Hematopoietic multipotent progenitor cell treated with erythropoietin and hydrocortisone succinate and interleukin-3 and kit ligand, for 6 days (in vitro differentiated cells): ENCODE measurements around the gene HAP1.
"Not testable (repeated sequence)": the region's sequence is repeated elsewhere in the genome, so short reads cannot be mapped to it uniquely, and the experiment has no call there.

Experiments
- DNase-seq: peaks from one replicate; pipeline ENCODE4 v3.0.0-alpha.2; 2015

Gene HAP1, protein sequence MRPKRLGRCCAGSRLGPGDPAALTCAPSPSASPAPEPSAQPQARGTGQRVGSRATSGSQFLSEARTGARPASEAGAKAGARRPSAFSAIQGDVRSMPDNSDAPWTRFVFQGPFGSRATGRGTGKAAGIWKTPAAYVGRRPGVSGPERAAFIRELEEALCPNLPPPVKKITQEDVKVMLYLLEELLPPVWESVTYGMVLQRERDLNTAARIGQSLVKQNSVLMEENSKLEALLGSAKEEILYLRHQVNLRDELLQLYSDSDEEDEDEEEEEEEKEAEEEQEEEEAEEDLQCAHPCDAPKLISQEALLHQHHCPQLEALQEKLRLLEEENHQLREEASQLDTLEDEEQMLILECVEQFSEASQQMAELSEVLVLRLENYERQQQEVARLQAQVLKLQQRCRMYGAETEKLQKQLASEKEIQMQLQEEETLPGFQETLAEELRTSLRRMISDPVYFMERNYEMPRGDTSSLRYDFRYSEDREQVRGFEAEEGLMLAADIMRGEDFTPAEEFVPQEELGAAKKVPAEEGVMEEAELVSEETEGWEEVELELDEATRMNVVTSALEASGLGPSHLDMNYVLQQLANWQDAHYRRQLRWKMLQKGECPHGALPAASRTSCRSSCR

DNA sequence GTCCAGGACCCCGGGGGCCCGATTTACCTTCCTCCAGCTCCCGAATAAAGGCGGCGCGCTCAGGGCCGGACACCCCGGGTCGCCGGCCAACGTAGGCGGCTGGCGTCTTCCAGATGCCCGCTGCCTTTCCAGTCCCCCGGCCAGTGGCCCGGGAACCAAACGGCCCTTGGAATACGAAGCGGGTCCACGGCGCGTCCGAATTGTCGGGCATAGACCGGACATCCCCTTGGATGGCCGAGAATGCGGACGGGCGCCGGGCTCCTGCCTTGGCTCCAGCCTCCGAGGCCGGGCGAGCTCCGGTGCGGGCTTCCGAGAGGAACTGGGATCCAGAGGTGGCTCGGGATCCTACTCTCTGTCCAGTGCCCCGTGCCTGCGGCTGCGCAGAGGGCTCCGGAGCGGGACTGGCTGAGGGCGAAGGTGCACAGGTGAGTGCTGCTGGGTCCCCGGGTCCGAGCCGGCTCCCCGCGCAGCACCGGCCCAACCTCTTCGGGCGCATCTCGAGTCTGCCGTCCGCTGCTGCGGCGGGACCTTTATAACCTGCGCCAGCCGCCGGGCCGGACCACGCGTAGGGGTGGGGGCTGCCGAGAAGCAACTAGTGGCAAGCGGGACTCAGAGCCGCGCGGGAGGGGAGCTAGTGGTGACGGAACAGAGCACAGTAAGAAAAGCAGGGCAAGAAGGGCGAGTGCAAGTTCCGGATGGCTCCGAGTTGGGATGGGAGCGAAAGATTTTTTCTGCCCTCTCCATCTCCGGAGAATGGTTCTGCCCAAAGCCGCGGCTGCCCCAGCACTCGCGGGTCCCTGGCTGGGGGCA is at the start of gene HAP1:
Gene HAP1 (minus strand): TSS at position 505 of the 810 bp plus-strand sequence. CDS start 9 bp downstream, at position 496.
- DNase-seq, result peak; percentile 15

DNA sequence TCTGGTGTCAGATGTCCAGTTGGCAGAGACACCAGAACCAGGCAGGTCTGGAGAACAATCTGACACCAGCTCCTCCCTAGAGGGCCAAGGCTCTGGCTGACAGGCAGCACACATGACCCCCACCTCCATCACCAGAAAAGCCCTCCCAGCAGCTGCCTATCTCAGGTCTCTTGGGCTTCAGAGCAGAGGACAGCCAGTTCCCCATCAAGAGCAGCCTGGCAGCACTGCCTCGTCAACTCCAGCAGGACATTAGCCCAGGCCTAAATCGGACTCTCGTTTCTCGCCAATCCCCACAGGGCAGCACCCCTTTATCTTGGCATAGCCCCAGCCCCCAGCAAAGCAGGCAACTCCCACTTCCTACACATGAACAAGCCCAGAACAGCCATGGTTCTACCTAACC is 47.7 kb upstream of the HAP1 start:
- DNase-seq, result no peak

DNA sequence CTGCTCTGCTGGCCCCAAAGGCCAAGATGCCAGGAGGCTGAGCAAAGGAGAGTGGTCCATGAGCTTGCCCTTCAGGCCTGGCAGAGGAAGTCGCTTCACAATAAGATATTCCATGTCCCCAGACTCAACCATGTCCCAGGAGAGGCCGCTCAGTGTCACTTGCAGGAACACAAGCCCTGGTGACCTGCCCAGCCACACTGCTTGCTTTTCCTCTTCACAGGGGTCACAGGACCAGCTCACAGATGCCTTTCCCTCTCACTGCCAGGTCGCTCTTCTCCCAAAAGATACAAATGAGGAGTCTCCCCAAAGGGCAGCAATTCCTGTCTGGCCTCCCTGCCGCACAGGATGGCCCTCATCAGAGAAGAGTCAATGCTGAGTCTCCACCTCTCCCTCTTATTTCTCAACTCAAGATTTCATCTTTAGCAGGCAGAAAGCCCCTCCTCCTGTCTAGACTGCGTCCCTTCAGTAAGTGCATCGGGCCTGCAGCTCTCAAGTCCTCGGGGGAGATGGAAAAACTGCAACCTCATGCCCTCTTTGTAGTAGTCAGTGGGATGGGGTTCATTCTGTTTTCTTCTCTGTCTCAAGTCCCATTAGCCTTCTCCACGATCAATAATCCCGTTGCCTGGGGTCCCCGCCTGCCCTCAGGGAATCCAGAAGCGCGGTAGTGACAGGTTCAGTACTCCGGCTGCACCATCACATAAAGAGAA is 47.1 kb upstream of the HAP1 start:
- no peak for DNase-seq

DNA sequence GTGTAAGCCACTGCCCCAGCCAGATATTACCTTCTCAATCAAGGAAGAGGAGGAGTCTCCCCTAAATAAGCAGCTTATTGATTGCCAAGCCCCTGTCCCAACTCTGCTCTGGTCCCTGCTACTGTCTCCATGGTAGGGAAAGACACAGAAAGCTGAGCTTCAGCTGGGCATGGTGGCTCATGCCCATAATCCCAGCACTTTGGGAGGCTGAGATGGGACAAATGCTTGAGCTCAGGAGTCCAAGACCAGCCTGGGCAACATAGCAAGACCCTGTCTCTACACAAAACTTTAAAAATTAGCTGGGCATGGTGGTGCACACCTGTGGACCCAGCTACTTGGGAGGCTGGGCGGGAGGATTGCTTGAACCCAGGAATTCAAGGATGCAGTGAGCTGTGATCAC is 45.5 kb upstream of the HAP1 start:
- DNase-seq, result no peak

DNA sequence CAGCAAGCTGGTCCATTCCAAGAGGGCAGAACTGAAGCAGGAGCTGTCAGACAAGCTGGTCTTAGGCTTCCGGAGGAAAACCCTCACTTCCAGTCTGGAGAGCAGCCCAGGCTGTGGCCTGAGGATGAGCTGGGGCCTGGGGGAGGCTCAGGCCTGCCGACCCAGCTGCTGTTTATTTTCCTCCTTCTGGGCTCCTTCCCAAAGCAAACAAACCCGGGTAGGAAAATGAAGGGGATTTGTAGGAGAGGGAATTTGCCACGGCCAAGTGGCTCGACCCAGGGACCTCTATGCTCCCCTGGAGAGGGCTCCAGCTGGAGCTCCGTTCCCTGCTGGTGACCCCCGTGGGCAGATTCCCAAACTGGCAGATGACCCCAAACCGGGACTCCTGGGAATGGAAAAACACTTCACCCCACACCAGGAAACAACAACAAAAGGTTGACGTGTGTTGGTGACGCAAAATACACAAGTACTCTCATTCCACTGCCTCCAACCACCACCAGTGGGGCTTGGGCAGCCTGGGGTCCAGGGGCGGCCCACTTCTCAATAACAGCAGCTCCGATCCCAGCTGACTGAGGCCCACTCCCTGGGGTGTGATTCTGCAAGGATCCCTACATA is 43.2 kb upstream of the HAP1 start:
- no peak for DNase-seq

DNA sequence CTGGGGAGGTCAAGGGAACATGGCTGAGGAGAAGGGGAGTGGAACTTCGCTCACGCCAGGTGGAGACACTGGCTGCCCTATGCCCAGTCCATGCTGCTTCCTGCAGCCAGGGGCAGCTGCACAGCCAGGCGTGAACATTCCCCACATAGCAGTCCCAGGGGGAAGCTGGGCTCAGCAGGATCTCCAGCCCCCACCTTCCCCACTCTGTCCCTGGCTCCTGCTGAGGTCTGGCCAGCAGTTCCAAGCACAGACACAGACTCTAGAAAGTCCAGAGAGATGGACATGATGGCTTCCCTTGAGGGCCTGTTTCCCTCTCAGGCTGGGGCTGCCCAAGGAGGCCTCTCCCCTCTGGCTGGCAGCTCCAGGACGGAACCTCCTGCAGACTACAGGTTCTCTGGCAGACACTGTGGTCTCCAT is 42.7 kb upstream of the HAP1 start:
- no peak for DNase-seq

DNA sequence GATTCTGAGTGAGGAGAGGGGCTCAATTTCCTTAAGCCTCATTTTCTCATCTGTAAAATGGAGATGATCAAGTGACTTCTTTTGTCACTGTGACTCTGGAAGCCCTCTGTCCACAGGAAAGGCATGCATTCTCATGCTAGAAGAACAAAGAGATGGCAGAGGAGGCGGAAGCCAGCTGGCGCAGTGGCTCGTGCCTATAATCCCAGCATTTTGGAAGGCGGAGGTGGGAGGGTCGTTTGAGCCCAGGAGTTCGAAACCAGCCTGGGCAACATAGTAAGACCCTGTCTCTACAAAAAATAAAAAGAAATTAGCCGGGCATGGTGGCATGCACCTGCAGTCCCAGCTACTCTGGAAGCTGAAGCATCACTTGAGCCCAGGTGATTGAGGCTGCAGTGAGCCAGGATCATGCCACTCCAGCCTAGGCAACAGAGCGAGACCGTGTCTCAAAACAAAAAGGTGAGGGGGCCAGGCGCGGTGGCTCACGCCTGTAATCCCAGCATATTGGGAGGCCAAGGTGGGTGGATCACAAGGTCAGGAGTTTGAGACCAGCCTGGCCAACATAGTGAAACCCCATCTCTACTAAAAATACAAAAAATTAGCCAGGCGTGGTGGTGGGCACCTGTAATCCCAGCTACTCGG is 41.9 kb upstream of the HAP1 start:
- not testable (repeated sequence) for DNase-seq

DNA sequence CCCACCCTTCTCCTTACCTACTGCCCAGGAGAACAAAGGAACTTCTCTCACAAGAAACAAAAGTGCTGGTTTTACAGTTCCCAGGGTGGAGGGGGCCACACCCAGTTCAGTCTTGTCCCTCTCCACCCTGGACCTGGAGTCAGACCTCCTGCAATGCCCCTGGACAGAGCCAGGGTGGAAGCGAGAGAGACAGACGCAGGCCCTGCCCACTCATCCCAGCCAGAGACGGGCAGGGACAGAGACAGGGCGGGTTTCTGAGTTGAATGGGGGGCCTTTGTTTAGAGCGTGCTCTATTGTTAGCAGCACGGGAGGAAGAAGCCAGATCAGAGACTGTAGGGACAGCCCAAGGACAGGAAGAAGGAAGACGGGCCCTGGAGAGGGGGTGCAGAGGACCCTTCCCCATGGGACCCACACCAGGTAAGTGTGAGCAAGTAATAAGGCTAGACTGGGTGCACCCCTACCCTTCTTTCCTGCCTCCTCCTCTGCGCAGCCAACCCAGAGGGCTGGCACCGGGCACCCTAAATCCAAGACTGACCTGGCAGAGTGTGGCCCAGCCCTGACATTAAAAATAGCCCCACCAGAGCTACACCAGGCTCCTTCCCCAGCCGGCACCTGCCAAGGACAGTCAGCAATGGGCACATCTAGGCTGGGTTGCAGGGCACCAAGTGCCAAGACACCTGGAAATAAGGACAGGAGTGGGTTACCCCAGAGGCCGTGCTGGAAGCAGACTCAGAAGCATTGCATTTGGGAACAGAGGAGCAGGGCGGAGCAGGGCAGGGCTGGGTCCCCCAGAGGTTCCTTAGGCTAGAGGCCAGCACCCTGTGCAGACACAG is 41.2 kb upstream of the HAP1 start:
- no peak for DNase-seq

DNA sequence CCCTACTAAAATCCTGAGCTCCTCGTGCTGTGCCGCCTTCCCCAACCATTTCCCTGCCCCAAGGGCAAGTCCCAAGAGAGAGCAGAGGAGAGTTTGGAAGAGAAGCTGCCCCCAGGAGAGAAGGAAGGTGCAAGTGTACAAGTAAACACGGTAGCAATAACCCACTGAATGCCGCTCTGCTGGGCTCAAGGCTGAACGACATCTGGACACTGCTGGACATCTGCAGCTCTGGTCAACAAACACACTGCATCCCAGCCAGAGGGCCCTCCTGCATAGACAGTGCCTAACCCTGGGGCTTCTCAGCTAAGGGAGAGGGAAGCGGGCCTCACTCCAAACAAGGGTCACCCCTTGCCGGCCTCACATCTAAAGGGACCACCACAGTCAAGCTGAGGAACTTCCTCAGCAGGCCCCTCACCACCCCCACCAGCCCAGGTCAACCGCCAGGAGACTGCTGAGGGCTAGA is 39.3 kb upstream of the HAP1 start:
- no peak for DNase-seq

DNA sequence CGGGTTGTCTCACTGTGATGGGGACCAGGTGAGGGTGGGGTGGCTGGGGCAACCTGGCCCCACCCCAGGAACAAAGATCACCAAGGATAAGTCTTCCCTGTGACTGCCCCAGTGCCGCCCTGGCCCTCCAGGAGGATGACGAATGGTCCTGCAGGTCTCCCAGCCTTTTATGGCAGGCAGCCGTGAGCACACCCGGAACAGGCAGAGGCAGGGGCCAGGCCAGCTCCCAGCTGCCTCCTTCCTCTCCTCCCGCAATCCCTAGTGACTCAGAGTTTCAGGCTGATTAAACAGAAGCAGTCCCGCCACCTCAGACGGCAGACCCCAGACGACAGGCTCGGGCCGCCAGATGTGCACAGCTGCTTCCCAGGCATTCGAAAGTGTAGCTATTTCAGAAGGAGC is 38.7 kb upstream of the HAP1 start:
- no peak for DNase-seq

DNA sequence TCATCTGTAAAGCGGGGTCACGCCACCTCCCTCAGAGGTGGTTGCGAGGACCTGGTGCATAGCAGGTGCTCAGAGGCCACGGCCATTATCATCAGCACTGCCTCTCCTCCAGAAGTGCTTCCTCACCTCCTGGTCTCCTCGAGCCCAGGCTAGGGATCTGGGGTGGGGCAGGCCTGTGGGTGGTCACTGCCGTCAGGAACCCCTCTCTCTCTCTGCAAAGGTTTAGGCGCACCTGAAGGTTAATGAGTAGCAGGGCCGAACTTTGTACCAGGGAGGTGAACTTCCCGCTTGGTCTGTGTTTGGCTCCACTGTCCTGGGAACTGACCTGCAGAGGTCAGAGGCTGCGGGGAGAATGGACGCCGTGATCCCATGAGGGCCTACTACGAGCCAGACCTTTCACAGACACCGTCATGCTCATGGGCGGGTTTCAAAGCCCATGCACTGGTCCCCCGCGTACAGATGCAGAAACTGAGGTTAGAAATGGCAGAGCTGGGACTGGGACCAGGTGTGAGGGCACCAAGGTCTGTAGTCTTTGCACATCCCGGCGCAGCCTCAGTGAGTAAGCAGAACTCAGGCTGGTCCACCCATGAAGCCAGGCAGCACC is 38.2 kb upstream of the HAP1 start:
- no peak for DNase-seq

DNA sequence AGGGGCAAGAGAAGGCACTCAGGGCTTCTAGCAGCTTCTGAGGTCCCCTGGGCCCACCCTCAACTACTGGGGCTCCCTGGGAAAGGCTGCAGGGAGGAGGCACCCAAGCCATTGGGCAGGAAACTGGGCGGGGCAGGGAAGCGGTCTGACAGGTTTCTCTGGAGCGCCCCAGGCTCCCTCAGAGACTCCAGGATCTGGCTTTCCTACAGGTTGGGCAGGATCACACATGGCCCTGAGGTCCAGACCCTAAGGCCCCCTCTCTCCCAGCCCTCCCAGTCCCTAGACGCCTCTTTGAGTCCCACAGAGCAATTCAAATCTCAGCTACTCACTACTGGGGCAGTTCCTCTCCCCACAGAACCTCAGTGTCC is 37.8 kb upstream of the HAP1 start:
- DNase-seq, result no peak

DNA sequence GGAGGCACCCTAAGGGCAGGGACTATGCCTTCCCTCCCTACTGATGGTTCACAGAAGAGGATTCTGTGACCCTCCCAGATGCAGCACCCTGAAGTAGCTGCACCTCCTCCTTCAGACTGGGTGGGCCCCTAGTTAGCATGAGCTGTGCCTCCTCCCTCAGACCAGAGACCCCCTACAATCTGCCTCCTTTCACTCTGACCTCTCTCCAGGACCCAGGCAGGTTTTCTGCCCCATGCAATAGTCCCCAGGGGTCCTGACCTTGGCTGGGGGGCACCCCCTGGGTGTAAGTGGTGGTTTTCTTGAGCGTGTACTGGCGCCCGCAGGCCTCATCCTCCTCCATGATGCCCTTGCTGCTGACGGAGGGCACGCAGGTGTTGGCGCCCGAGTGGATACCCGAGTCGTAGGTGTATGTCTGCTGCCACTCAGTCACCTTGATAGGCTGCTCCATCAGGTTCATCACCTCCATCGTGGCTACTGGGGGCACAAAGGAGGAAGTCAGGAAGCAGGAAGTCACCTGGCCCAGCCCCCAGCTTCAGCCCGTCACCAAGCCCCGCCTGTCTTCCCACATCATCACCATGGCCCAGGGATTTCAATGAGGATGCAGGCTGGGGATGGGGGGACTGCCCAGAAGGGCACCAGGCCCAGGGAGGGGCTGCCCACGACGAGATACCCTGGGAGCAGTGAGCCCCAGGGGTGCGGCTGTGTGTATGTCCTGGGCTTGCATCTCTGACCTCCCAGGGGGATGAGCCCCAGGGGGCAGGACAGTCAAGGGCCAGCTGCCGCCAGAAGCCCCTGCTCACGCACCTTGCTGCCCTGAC is 37.2 kb upstream of the HAP1 start:
- DNase-seq, result no peak

DNA sequence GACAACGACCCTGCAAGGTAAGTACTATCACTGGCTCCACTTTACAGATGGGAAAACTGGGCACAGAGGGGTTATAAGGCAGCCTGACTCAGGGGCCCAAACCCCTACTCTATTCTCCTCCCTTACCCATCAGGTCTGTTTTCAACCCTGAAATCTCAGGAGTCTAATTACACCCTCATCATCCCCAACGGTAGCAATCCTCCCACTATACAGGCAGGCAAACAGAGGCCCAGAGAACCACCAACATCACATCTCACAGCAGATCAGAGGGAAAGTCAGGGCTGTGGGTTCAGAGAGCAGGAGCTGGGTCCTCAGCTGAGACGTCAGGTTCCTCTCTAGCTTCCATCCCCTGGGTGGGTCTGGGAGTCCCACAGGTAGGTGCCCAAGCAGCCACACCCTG is 35.5 kb upstream of the HAP1 start:
- no peak for DNase-seq

DNA sequence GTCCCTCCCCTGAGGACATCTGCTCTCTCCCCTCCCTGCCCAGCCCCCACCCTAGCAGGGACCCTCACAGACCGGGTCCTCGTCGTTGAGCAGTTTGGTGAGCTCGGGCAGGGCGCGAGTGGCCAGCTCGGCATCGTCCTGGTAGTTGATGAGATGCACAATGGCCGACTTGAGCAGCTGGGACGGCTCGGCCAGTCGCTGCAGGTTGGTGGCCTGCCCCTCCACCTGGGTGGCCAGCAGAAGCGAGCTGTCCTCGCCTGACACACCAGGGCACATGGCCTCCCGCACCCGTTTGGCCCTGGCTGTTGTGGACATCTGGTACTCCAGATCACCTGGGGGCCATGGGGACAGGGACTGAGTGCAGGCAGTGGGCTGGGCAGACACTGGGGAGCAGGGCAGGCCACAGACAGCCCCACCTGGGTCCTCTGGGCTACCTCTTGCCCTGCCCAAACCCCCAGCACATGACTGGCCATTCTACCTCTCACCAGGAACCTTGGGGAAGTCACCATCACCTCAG is 35.0 kb upstream of the HAP1 start:
- no peak for DNase-seq

DNA sequence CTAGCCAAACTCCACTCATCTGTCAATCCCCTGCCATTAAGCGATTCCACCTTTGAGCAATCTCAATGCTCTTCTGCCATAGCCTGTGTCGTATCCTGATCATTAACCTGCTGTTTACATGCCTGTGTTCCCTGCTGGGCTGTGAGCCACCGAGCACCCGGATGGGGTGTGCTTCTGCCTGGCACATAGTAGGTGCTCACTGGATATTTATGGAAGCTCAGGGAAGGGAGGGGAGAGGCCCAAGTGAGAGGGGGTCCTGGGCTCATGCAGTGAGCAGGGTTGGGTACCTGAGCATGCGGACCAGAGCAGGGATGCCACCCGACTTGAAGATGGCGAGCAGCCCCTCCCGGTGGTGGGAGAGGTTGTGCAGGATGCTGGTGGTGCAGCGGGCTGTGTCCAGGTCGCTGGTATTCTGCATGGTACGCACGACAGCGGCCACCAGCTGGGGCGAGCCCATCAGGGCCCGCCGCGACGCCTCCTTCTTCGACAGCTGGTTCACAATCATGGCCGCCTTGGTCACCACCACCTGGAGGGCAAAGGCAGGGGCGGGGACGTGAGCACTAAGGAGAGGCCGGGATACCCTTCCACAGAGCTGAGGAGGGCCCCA is 34.3 kb upstream of the HAP1 start:
- DNase-seq, result no peak

DNA sequence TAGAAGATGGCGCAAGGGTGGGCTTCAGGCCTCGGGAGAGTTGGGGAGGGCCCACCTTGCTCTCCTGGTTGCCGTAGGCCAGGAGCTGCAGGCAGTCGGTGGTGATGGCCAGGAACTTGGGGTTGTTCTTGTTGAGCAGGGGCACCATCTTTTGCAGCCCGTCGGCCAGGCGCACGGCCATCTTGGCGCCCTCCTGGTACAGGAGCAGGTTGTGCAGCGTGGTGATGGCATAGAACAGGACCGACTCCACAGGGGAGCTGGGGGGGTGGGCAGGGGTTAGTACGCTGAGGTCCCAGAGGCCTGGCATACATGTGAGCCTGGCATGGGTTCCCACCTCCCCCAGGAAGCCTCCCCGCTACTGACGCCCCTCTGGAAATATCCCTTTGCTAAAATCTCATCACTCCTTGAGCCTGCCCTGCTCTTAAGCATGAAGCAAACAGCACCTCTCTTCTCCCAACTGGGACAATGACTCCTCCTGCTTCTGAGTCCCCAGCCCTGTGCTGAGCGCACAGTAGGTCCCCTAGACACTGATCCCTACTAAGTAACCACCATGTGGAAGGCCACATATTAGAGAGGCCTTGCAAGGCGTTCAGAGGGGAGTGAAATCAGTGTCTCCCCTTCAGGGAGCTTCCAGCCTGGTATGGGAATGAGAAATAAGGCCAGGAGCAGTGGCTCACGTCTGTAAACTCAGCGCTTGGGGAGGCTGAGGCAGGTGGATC is 33.0 kb upstream of the HAP1 start:
- no peak for DNase-seq

DNA sequence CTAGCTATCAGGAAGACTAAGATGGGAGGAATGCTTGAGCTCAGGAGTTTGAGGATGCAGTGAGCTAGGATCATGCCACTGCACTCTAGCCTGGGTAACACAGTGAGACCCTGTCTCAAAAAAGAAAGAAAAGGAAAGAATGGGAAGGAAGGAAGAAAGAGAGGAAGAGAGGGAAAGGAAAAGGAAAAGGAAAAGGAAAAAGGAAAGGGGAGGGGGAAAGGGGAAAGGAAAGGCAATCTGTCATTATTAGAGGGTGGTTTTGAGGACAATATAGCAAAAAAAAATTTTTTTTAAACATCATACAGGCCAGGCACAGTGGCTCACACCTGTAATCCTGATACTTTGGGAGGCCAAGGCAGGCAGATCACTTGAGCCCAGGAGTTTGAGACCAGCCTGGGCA is 31.7 kb upstream of the HAP1 start:
- no peak for DNase-seq
